A673 (cell line): ENCODE measurements around the gene NR5A2. TPM values are rescaled to one million over a fixed set of nuclear protein-coding genes. Genes with fewer than 3 reads are reported as not detected.

ENCODE experiments used
- BruUV-seq: library from RNA; stranded (reverse); fragments of 400-500 nt; replicated peaks from 2 replicates; lab custom pipeline; 2021; lab: Mats Ljungman, UMichigan
- CTCF ChIA-PET: fragments of 300-600 bp; sonication (Branson Sonifier 250); formaldehyde crosslinking; loops from one replicate; lab custom pipeline; 2022; ENCODE audit warnings: antibody characterized with exemption; lab: Charles Lee
- POLR2A ChIA-PET: fragments of 300-600 bp; sonication (Branson Sonifier 250); formaldehyde crosslinking; loops from one replicate; lab custom pipeline; 2022; ENCODE audit warnings: antibody characterized with exemption; ENCODE audit not compliant: low non-redundant PET; lab: Charles Lee
- DNase-seq: peaks from one replicate; pipeline ENCODE4 v3.0.0-alpha.2; 2015; ENCODE audit warnings: low spot score
- H3K27ac ChIP-seq: fragments of 200-600 bp; sonication (generic); 2 replicates; pipeline ENCODE4 v1.5.1; 2016; ENCODE audit warnings: mixed run types, low read depth, mild to moderate bottlenecking, mixed read lengths, antibody characterized with exemption, low read length; ENCODE audit not compliant: poor library complexity, severe bottlenecking
- H3K27me3 ChIP-seq: fragments of 200-600 bp; sonication (generic); replicated peaks from 2 replicates; pipeline ENCODE4 v1.6.1; 2017; ENCODE audit warnings: mixed run types, low read depth, mild to moderate bottlenecking, mixed read lengths, antibody characterized with exemption, low read length; ENCODE audit not compliant: insufficient read depth, poor library complexity
- H3K36me3 ChIP-seq: fragments of 200-600 bp; sonication (generic); 2 replicates; pipeline ENCODE4 v1.6.1; 2016; ENCODE audit warnings: mixed run types, mild to moderate bottlenecking, mixed read lengths, antibody characterized with exemption, low read length; ENCODE audit not compliant: insufficient read depth, poor library complexity, severe bottlenecking
- H3K4me1 ChIP-seq: fragments of 200-600 bp; sonication (generic); 2 replicates; pipeline ENCODE4 v1.6.1; 2017; ENCODE audit warnings: mixed run types, mild to moderate bottlenecking, mixed read lengths, antibody characterized with exemption, low read length; ENCODE audit not compliant: insufficient read depth, poor library complexity, severe bottlenecking
- H3K4me3 ChIP-seq: fragments of 200-600 bp; sonication (generic); 2 replicates; pipeline ENCODE4 v1.5.1; 2016; ENCODE audit warnings: low read depth, mixed run types, mild to moderate bottlenecking, mixed read lengths, low read length; ENCODE audit not compliant: poor library complexity, severe bottlenecking
- H3K9me3 ChIP-seq: fragments of 200-600 bp; sonication (generic); 2 replicates; pipeline ENCODE4 v1.6.1; 2016; ENCODE audit warnings: mixed run types, low read depth, mild to moderate bottlenecking, mixed read lengths, antibody characterized with exemption, low read length; ENCODE audit not compliant: poor library complexity, severe bottlenecking
- CTCF ChIP-seq: fragments of 300-800, 200-600 bp; sonication (generic); conservative IDR thresholded peaks from 2 replicates; pipeline ENCODE4 v1.5.1; 2017; ENCODE audit warnings: low read depth, mild to moderate bottlenecking, antibody characterized with exemption, low read length, moderate library complexity, mixed read lengths
- EZH2 ChIP-seq: fragments of 200-600 bp; sonication (generic); IDR thresholded peaks from 2 replicates; pipeline ENCODE4 v1.6.1; 2017; ENCODE audit warnings: borderline replicate concordance, low read depth, mild to moderate bottlenecking, mixed read lengths, antibody characterized with exemption, low read length; ENCODE audit not compliant: poor library complexity, severe bottlenecking
- intact Hi-C: fragments of 100-400 bp; cut with micrococcal nuclease; formaldehyde crosslinking; loops from one replicate; pipeline ENCODE4 v1.10.0; 2022; ENCODE audit not compliant: unreplicated experiment
- total RNA-seq: library from RNA; stranded (reverse); gene quantifications from 2 replicates; pipeline ENCODE4 v1.2.3, GENCODE V29; 2021

NR5A2 gene
- total RNA-seq, 1 experiment from 2014 or later: not detected

DNA sequence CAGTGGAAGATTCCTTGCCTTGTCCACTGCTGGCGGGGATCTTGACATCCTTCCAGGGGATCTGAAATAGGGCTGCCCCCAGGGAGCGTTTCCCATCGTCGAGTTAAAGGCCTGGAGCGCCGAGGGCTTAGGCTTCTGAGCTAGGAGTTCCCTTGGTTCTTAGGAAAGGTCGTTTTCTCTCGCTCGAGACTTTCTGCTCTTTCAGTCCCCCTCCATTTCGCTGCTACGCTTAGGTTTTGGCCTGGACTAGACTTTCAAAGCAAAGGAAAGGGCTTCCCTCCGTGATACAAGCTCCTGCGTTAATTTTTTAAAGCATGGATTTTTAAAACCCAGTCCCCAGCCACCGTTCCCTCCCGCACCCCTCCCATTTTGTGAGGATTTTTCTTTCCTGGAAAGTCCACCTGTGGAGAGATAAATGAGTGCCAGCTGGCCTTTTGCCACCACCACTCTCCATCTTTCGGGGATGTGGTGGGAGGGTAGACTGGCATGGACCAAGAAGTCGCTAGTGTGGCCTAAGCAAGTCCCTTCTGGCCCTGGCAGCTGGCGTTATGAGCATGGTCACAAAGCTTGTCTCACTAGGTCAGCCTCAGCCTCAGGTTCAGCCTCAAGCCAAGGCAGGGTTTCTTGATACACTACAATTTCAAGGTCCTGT is 9.2 kb downstream of the NR5A2 start:
- TF ChIP-seq CTCF (no peak), EZH2 (no peak)
- H3K27me3 ChIP-seq: peaks cover 99% of the 10 kb centered on the region
- H3K4me1 ChIP-seq: peaks cover 3% of the 10 kb centered on the region
- BruUV-seq: no TSS peak
- ChIA-PET CTCF (no interaction called here), POLR2A (no interaction called here)
- no peaks in the 10 kb centered on the region for H3K36me3 ChIP-seq
- H3K4me3 ChIP-seq: no peak overlapping the region
- no peak overlapping the region for H3K27ac ChIP-seq
- no peak for DNase-seq
- H3K9me3 ChIP-seq: no peaks in the 10 kb centered on the region
- intact Hi-C loops: loop anchor here (10.0 kb wide), 1 partner anchor 352 kb away; no protein-coding TSS in a partner anchor

GRCh38 chr1:200037501-200037900 is 10.0 kb downstream of the NR5A2 start:
- H3K27me3 ChIP-seq: peaks cover 99% of the 10 kb centered on the region

DNA sequence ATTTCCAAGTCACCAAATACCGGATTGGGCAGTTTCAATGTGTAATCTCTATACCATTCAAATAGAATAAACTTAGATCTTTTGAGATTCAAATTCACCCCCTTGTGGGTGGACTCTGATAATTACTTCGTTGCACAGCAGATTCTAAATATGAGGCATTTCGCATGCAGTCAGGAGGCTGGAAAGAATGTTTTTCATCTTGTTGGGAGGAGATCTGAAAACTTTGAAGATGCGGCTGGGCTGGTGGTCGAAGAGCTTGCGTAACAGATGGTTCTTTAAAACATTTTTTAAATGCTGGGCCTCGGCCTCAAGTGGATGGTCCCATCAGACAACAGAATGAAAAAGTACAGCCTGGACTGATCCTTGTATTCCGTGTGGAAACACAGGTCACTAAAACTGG is 10.4 kb downstream of the NR5A2 start:
- TF ChIP-seq CTCF (no peak), EZH2 (no peak)
- Histone ChIP-seq H3K36me3 (no peaks in the 10 kb centered on the region), H3K27ac (no peak overlapping the region), H3K4me3 (no peak overlapping the region), H3K9me3 (no peaks in the 10 kb centered on the region), H3K4me1 (peaks cover 11% of the 10 kb centered on the region), H3K27me3 (peaks cover 99% of the 10 kb centered on the region)
- DNase-seq: no peak
- no TSS peak for BruUV-seq
- ChIA-PET CTCF (no interaction called here), POLR2A (interaction anchor here (0.5 kb wide), 1 partner anchor 673 kb away, joined by 3 read pairs; no protein-coding TSS in a partner anchor)
- intact Hi-C loops: loop anchor here (10.0 kb wide), 1 partner anchor 353 kb away; no protein-coding TSS in a partner anchor

More at GRCh38 chr1:200037501-200037900, 10.0 kb downstream of the NR5A2 start:
- ChIA-PET CTCF (no interaction called here), POLR2A (no interaction called here)
- H3K4me1 ChIP-seq: peaks cover 7% of the 10 kb centered on the region
- no peak overlapping the region for H3K4me3 ChIP-seq
- no peak for DNase-seq
- H3K27ac ChIP-seq: no peak overlapping the region
- H3K36me3 ChIP-seq: no peaks in the 10 kb centered on the region
- no TSS peak for BruUV-seq
- intact Hi-C loops: loop anchor here (10.0 kb wide), 1 partner anchor 353 kb away; no protein-coding TSS in a partner anchor
- H3K9me3 ChIP-seq: no peaks in the 10 kb centered on the region
- TF ChIP-seq CTCF (no peak), EZH2 (peak; percentile 64)
